Astrocyte (in vitro differentiated cells and primary cell): ENCODE measurements around the gene NFKB1.

ENCODE experiments used
- CTCF ChIP-seq: IDR thresholded peaks from 2 replicates; pipeline ENCODE4 v1.5.1; 2011; ENCODE audit warnings: low read depth, mild to moderate bottlenecking, inconsistent platforms, low read length, moderate library complexity; ENCODE audit not compliant: insufficient read depth
- EZH2 ChIP-seq: IDR thresholded peaks from 2 replicates; pipeline ENCODE4 v1.6.1; 2012; ENCODE audit warnings: mild to moderate bottlenecking, low read length, inconsistent platforms; ENCODE audit not compliant: insufficient read depth

GRCh38 chr4:102525504-102525903 is 24.3 kb downstream of the NFKB1 start:
- TF ChIP-seq CTCF (no peak), EZH2 (no peak)
